ENCODE data around the gene NUP205.
A peak's percentile ranks its signal among the peaks of the same experiment; 100 is the strongest.
"Not testable (repeated sequence)": the region's sequence is repeated elsewhere in the genome, so short reads cannot be mapped to it uniquely, and the experiment has no call there.

The NUP205 gene

GRCh38 chr7:135668852-135669395 is 111.2 kb downstream of the NUP205 start:
- not testable (repeated sequence) for DNase-seq

- no peak for DNase-seq
These were observed 112.1 kb downstream of the NUP205 start for GRCh38 chr7:135669774-135670173.

- no peak for DNase-seq
These were observed 112.5 kb downstream of the NUP205 start for GRCh38 chr7:135670179-135670578.

GRCh38 chr7:135672560-135673359 is 115.0 kb downstream of the NUP205 start:
- peak; percentile 43 for DNase-seq

- no peak for DNase-seq
These were observed 115.6 kb downstream of the NUP205 start for GRCh38 chr7:135673360-135673706.

- DNase-seq = peak; percentile 61
These were observed 121.2 kb downstream of the NUP205 start for GRCh38 chr7:135678612-135679575.

- DNase-seq = no peak
These were observed 124.0 kb downstream of the NUP205 start for GRCh38 chr7:135681762-135682161.

GRCh38 chr7:135682191-135682590 is 124.5 kb downstream of the NUP205 start:
- DNase-seq = no peak

- no peak for DNase-seq
These were observed 125.9 kb downstream of the NUP205 start for GRCh38 chr7:135683609-135684008.

GRCh38 chr7:135684136-135684535 is 126.4 kb downstream of the NUP205 start:
- DNase-seq = no peak

GRCh38 chr7:135684699-135685098 is 127.0 kb downstream of the NUP205 start:
- no peak for DNase-seq

GRCh38 chr7:135685306-135686084 is 127.8 kb downstream of the NUP205 start:
- DNase-seq = no peak

GRCh38 chr7:135687466-135687865 is 129.7 kb downstream of the NUP205 start:
- DNase-seq = no peak

GRCh38 chr7:135690566-135690965 is 132.8 kb downstream of the NUP205 start:
- no peak for DNase-seq

- no peak for DNase-seq
These were observed 134.3 kb downstream of the NUP205 start for GRCh38 chr7:135692055-135692454.

- not testable (repeated sequence) for DNase-seq
These were observed 134.9 kb downstream of the NUP205 start for GRCh38 chr7:135692606-135693005.

- DNase-seq = no peak
These were observed 135.8 kb downstream of the NUP205 start for GRCh38 chr7:135693558-135693957.

GRCh38 chr7:135697276-135698049 is 139.7 kb downstream of the NUP205 start:
- no peak for DNase-seq

Measured in NCI-H2081 treated with DMSO at 0.1 percent for 48 hours (cell line).